ENCODE measurements around the gene IPO7.

IPO7 gene

GRCh38 chr11:9495803-9496514, 111.5 kb downstream of the IPO7 start:
- DNase-seq: no peak

Measured in NCI-H1417 treated with DMSO at 0.1 percent for 48 hours (cell line).